Upper lobe of right lung (tissue), 1 donor: ENCODE data around the gene PNRC2. TPM values are rescaled to one million over a fixed set of nuclear protein-coding genes. Genes with fewer than 3 reads are reported as not detected.
A peak's percentile ranks its signal among the peaks of the same experiment; 100 is the strongest.

Source experiments
- ATAC-seq: fragments of 200-7000 bp; cut with Tn5 transposase; one replicate; pipeline ENCODE4 v1.9.1; 2020; ENCODE audit warnings: mild to moderate bottlenecking, moderate library complexity
- DNase-seq: peaks from one replicate; pipeline ENCODE4 v3.0.0-alpha.2; 2020
- H3K27ac ChIP-seq: fragments of 200-600 bp; one replicate; pipeline ENCODE4 v1.8.0; 2022
- H3K27me3 ChIP-seq: fragments of 200-600 bp; one replicate; pipeline ENCODE4 v1.8.0; 2022; ENCODE audit warnings: mild to moderate bottlenecking
- H3K36me3 ChIP-seq: fragments of 200-600 bp; one replicate; pipeline ENCODE4 v1.8.0; 2022
- H3K4me1 ChIP-seq: fragments of 200-600 bp; one replicate; pipeline ENCODE4 v1.8.0; 2022
- H3K4me3 ChIP-seq: fragments of 200-600 bp; one replicate; pipeline ENCODE4 v1.8.0; 2022; ENCODE audit warnings: mild to moderate bottlenecking
- H3K9me3 ChIP-seq: fragments of 200-600 bp; one replicate; pipeline ENCODE4 v1.8.0; 2022
- CTCF ChIP-seq: fragments of 200-600 bp; IDR thresholded peaks from one replicate; pipeline ENCODE4 v1.8.0; 2022; ENCODE audit warnings: antibody characterized with exemption
- intact Hi-C: fragments of 100-400 bp; cut with DNase I; formaldehyde crosslinking; loops from one replicate; pipeline ENCODE4 v1.11.0; 2022
- total RNA-seq: library from RNA; stranded (reverse); fragmentation: NEBNext Ultra II Directional; extraction: Animal tissue kit (Norgen Biotek cat#: 25700); gene quantifications from one replicate; pipeline ENCODE4 v1.2.1, GENCODE V29; 2021
- donor health status: DM: no; HTN: yes; CAD: no; lungs with severe emphysema.

Gene PNRC2
- total RNA-seq, 1 donor from 2014 or later, result 119 TPM

GRCh38 chr1:23966973-23967493, 7.4 kb downstream of the PNRC2 start:
- intact Hi-C loops, result no loop called here
- TF ChIP-seq CTCF, result no peak
- no peak overlapping the region for H3K4me3 ChIP-seq
- peaks cover 27% of the 10 kb centered on the region for H3K4me1 ChIP-seq
- DNase-seq (no peak), ATAC-seq (no peak)
- H3K27ac ChIP-seq, result no peak overlapping the region
- no peaks in the 10 kb centered on the region for H3K27me3 ChIP-seq
- H3K9me3 ChIP-seq, result no peaks in the 10 kb centered on the region
- peaks cover 89% of the 10 kb centered on the region for H3K36me3 ChIP-seq

GRCh38 chr1:23967871-23968270, 8.2 kb downstream of the PNRC2 start:
- intact Hi-C loops, result no loop called here
- TF ChIP-seq CTCF, result no peak
- H3K4me3 ChIP-seq, result no peak overlapping the region

GRCh38 chr1:23977187-23977853, 17.7 kb downstream of the PNRC2 start:
- Histone ChIP-seq H3K27ac (no peak overlapping the region), H3K4me3 (peak overlapping the region; percentile 1), H3K4me1 (peaks cover 34% of the 10 kb centered on the region), H3K36me3 (peaks cover 20% of the 10 kb centered on the region), H3K27me3 (no peaks in the 10 kb centered on the region), H3K9me3 (no peaks in the 10 kb centered on the region)
- intact Hi-C loops, result no loop called here
- no peak for DNase-seq
- no peak for ATAC-seq
- TF ChIP-seq CTCF, result no peak

More at GRCh38 chr1:23967871-23968270, 8.2 kb downstream of the PNRC2 start:
- no peaks in the 10 kb centered on the region for H3K9me3 ChIP-seq
- H3K27me3 ChIP-seq, result no peaks in the 10 kb centered on the region
- H3K36me3 ChIP-seq, result peaks cover 95% of the 10 kb centered on the region
- H3K4me1 ChIP-seq, result peaks cover 27% of the 10 kb centered on the region
- ATAC-seq (no peak), DNase-seq (no peak)
- no peak overlapping the region for H3K27ac ChIP-seq

GRCh38 chr1:23977854-23978191, 18.2 kb downstream of the PNRC2 start:
- Histone ChIP-seq H3K4me3 (peak overlapping the region; percentile 89), H3K4me1 (peaks cover 34% of the 10 kb centered on the region), H3K27ac (no peak overlapping the region), H3K9me3 (no peaks in the 10 kb centered on the region), H3K27me3 (no peaks in the 10 kb centered on the region), H3K36me3 (peaks cover 15% of the 10 kb centered on the region)
- DNase-seq (no peak), ATAC-seq (no peak)
- intact Hi-C loops, result no loop called here
- no peak for TF ChIP-seq CTCF

- intact Hi-C loops, result no loop called here
- peak overlapping the region; percentile 89 for H3K4me3 ChIP-seq
- H3K36me3 ChIP-seq, result peaks cover 13% of the 10 kb centered on the region
- no peak for TF ChIP-seq CTCF
- H3K27me3 ChIP-seq, result no peaks in the 10 kb centered on the region
- ATAC-seq (no peak), DNase-seq (no peak)
- peak overlapping the region; percentile 96 for H3K27ac ChIP-seq
- H3K9me3 ChIP-seq, result no peaks in the 10 kb centered on the region
- H3K4me1 ChIP-seq, result peaks cover 34% of the 10 kb centered on the region
Observed at GRCh38 chr1:23978805-23979204, 19.2 kb downstream of the PNRC2 start.
